ENCODE data around the gene ZC3H7A. TPM values are rescaled to one million over a fixed set of nuclear protein-coding genes. Genes with fewer than 3 reads are reported as not detected.

Gene ZC3H7A
- total and polyA plus RNA-seq, 2 of the 13 experiments (the other 11 are each of a cell fraction or from before 2014, with no cell fraction given), result 29.2 to 36.8 TPM

DNA sequence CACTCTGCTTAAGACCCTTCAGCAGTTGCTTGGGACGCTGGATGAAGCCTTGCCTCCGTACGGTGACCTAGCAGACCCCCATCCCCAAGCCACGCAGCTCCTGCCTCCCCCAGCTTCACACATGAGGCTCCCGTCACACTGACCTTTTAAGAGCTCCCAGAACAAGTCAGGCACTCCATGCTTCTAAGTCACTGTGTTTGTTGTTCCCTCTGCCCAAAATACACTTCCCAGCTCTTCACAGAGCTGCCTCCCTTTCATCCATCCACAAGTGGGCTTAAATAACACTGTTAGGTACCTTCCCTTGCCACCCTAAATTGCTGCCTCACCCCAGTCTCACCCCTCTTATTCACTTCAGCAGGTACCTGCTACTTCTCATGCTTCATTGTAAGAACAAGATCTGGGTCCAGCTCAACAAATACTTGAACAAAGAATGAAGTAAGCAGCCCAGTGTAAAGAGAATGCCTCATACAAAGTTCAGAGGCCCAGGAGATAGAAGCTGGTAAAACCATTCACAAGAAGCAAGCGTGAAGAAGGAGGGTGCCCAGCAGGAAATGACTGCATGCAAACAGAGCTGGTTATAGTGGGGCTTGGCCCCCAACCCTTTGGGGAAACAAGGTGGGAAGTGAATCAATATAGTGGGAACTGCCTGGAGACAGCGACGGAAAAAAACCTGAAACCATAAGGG, 5.8 kb downstream of the ZC3H7A start (continued):
- TF ChIP-seq KDM6A (CRISPR knock-in tag; IDR thresholded peaks at IDR 0.05; ENCODE audit: low read depth), result 0 out of 2 replicates have a peak, but pooled peaks have one; percentile 32
- TF ChIP-seq, protein P1, sequence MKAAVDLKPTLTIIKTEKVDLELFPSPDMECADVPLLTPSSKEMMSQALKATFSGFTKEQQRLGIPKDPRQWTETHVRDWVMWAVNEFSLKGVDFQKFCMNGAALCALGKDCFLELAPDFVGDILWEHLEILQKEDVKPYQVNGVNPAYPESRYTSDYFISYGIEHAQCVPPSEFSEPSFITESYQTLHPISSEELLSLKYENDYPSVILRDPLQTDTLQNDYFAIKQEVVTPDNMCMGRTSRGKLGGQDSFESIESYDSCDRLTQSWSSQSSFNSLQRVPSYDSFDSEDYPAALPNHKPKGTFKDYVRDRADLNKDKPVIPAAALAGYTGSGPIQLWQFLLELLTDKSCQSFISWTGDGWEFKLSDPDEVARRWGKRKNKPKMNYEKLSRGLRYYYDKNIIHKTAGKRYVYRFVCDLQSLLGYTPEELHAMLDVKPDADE (CRISPR knock-in tag; IDR thresholded peaks at IDR 0.05), result no peak
- no peak for TF ChIP-seq FLYWCH1 (CRISPR knock-in tag; IDR thresholded peaks at IDR 0.05)
- no peak for TF ChIP-seq ZNF251 (CRISPR knock-in tag; IDR thresholded peaks at IDR 0.05)
- TF ChIP-seq ZNF607 (CRISPR knock-in tag; IDR thresholded peaks at IDR 0.05; ENCODE audit: borderline replicate concordance), result no peak
- no peak for TF ChIP-seq ZNF746 (CRISPR knock-in tag; IDR thresholded peaks at IDR 0.05)
- TF ChIP-seq, protein P2, sequence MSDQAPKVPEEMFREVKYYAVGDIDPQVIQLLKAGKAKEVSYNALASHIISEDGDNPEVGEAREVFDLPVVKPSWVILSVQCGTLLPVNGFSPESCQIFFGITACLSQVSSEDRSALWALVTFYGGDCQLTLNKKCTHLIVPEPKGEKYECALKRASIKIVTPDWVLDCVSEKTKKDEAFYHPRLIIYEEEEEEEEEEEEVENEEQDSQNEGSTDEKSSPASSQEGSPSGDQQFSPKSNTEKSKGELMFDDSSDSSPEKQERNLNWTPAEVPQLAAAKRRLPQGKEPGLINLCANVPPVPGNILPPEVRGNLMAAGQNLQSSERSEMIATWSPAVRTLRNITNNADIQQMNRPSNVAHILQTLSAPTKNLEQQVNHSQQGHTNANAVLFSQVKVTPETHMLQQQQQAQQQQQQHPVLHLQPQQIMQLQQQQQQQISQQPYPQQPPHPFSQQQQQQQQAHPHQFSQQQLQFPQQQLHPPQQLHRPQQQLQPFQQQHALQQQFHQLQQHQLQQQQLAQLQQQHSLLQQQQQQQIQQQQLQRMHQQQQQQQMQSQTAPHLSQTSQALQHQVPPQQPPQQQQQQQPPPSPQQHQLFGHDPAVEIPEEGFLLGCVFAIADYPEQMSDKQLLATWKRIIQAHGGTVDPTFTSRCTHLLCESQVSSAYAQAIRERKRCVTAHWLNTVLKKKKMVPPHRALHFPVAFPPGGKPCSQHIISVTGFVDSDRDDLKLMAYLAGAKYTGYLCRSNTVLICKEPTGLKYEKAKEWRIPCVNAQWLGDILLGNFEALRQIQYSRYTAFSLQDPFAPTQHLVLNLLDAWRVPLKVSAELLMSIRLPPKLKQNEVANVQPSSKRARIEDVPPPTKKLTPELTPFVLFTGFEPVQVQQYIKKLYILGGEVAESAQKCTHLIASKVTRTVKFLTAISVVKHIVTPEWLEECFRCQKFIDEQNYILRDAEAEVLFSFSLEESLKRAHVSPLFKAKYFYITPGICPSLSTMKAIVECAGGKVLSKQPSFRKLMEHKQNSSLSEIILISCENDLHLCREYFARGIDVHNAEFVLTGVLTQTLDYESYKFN (CRISPR knock-in tag; conservative IDR thresholded peaks at IDR 0.05), result peak; percentile 56
- TF ChIP-seq, protein P3, sequence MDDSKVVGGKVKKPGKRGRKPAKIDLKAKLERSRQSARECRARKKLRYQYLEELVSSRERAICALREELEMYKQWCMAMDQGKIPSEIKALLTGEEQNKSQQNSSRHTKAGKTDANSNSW (CRISPR knock-in tag; IDR thresholded peaks at IDR 0.05; ENCODE audit: borderline replicate concordance), result no peak
- no peak for TF ChIP-seq GATA4 (IDR thresholded peaks at IDR 0.05; ENCODE audit: borderline replicate concordance, low read depth)
- no peak for TF ChIP-seq NFYC (CRISPR knock-in tag; IDR thresholded peaks at IDR 0.05)
- TF ChIP-seq, protein P4, sequence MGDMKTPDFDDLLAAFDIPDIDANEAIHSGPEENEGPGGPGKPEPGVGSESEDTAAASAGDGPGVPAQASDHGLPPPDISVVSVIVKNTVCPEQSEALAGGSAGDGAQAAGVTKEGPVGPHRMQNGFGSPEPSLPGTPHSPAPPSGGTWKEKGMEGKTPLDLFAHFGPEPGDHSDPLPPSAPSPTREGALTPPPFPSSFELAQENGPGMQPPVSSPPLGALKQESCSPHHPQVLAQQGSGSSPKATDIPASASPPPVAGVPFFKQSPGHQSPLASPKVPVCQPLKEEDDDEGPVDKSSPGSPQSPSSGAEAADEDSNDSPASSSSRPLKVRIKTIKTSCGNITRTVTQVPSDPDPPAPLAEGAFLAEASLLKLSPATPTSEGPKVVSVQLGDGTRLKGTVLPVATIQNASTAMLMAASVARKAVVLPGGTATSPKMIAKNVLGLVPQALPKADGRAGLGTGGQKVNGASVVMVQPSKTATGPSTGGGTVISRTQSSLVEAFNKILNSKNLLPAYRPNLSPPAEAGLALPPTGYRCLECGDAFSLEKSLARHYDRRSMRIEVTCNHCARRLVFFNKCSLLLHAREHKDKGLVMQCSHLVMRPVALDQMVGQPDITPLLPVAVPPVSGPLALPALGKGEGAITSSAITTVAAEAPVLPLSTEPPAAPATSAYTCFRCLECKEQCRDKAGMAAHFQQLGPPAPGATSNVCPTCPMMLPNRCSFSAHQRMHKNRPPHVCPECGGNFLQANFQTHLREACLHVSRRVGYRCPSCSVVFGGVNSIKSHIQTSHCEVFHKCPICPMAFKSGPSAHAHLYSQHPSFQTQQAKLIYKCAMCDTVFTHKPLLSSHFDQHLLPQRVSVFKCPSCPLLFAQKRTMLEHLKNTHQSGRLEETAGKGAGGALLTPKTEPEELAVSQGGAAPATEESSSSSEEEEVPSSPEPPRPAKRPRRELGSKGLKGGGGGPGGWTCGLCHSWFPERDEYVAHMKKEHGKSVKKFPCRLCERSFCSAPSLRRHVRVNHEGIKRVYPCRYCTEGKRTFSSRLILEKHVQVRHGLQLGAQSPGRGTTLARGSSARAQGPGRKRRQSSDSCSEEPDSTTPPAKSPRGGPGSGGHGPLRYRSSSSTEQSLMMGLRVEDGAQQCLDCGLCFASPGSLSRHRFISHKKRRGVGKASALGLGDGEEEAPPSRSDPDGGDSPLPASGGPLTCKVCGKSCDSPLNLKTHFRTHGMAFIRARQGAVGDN (CRISPR knock-in tag; IDR thresholded peaks at IDR 0.05), result peak; percentile 38; the same call in 1 of the 2 replicates
- TF ChIP-seq KAT8 (CRISPR knock-in tag; IDR thresholded peaks at IDR 0.05), result no peak
- peak; percentile 42; the same call in 1 of the 2 replicates for TF ChIP-seq PATZ1 (CRISPR knock-in tag; IDR thresholded peaks at IDR 0.05)
- no peak for TF ChIP-seq NR1H2 (CRISPR knock-in tag; IDR thresholded peaks at IDR 0.05; ENCODE audit: borderline replicate concordance, low read depth)
- no peak for TF ChIP-seq ATAD3A (CRISPR knock-in tag; IDR thresholded peaks at IDR 0.05)
- no peak for TF ChIP-seq SRSF9 (IDR thresholded peaks at IDR 0.05; ENCODE audit: borderline replicate concordance, insufficient read depth, low read depth, low read length, poor library complexity, severe bottlenecking)
- no peak for TF ChIP-seq YEATS2 (CRISPR knock-in tag; IDR thresholded peaks at IDR 0.05; ENCODE audit: borderline replicate concordance)
- TF ChIP-seq KLF16 (CRISPR knock-in tag; IDR thresholded peaks at IDR 0.05), result no peak

Measured in HepG2 (cell line).